Measurements from ENCODE around the gene CCDC91.

GRCh38 chr12:28413460-28414109, 223.3 kb downstream of the CCDC91 start:
- TF ChIP-seq ZFP3 (CRISPR knock-in tag; IDR thresholded peaks at IDR 0.05) (no peak), TSHZ2 (CRISPR knock-in tag; IDR thresholded peaks at IDR 0.05) (no peak), ZC3H10 (CRISPR knock-in tag; IDR thresholded peaks at IDR 0.05) (no peak), TCF4 (CRISPR knock-in tag; IDR thresholded peaks at IDR 0.05; ENCODE audit: borderline replicate concordance) (no peak), TOX (CRISPR knock-in tag; IDR thresholded peaks at IDR 0.05; ENCODE audit: borderline replicate concordance) (no peak), CREB5 (CRISPR knock-in tag; IDR thresholded peaks at IDR 0.05; ENCODE audit: low read depth) (no peak)

Measured in SK-N-SH treated with all-trans-retinoic acid at 6 μM for 48 hours (cell line).